HUES48 (cell line): ENCODE results near the gene AANAT.
"Not testable (repeated sequence)": the region's sequence is repeated elsewhere in the genome, so short reads cannot be mapped to it uniquely, and the experiment has no call there.

Source experiments
- H3K27ac ChIP-seq: one replicate; pipeline ENCODE4 v1.7.0; 2013; ENCODE audit warnings: low read depth, low read length, inconsistent platforms
- H3K27me3 ChIP-seq: 2 replicates; pipeline ENCODE4 v1.6.1; 2013; ENCODE audit warnings: mild to moderate bottlenecking, low read length; ENCODE audit not compliant: control insufficient read depth, insufficient read depth
- H3K36me3 ChIP-seq: 2 replicates; pipeline ENCODE4 v1.6.1; 2013; ENCODE audit warnings: low read length; ENCODE audit not compliant: control insufficient read depth, insufficient read depth
- H3K4me1 ChIP-seq: 2 replicates; pipeline ENCODE4 v1.6.1; 2013; ENCODE audit warnings: mild to moderate bottlenecking, low read length; ENCODE audit not compliant: control insufficient read depth, insufficient read depth
- H3K4me3 ChIP-seq: 2 replicates; pipeline ENCODE4 v1.5.1; 2013; ENCODE audit warnings: mild to moderate bottlenecking, low read depth, low read length
- H3K9ac ChIP-seq: 2 replicates; pipeline ENCODE4 v1.6.1; 2013; ENCODE audit warnings: mild to moderate bottlenecking, low read depth, low read length, moderate library complexity
- H3K9me3 ChIP-seq: 2 replicates; pipeline ENCODE4 v1.6.1; 2013; ENCODE audit warnings: low read length; ENCODE audit not compliant: control insufficient read depth, insufficient read depth

Gene AANAT

DNA sequence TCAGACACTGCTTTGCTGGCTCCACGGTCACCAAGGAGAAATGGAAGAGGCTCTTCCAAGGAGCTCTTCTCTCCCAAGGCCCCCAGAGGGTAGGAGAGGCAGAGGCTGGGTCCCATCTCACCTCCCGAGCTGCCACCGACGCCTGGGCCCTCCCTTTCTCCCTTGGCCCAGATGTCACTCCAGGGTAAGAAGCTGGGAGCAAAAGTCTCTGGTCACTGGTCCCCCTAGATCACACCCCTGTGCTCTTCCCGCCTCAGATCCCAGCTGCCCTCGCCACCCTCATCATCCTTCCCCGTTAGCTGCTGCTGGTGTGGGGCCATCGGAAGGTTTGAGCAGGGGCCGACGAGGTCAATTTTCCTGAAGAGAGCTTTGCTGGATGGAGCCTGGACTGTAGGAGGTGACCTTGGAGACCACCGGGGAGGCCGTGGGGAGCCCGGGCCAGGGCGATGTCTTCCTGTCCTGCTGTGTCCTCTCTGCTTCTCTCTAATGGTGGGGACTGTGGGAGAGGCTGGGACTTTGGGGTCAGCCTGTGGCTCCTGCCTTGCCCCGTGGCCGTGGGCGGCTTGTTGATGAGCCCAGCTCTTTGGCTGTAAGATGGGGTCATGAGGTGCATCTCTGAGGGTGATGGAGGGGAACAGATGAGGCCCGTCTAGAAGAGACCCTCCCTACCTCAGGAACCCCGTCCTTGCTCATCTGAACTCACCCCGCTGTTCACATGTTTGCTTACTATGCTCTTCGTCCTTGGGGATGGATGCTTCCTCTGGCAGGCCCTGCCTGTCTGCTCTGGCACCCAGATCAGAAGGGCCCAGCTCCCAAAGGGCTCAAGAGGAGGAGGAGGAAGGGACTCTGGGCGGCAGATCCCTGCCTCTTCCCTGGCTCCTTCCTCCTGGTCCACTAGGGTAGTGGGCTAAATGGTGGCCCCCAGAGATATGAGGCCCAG is 45.2 kb downstream of the AANAT start:
- Histone ChIP-seq H3K4me3 (no peak overlapping the region), H3K9me3 (no peaks in the 10 kb centered on the region), H3K4me1 (no peaks in the 10 kb centered on the region), H3K27me3 (no peaks in the 10 kb centered on the region; the same call in 1 of the 2 replicates), H3K27ac (no peak overlapping the region), H3K9ac (no peak overlapping the region), H3K36me3 (no peaks in the 10 kb centered on the region)

DNA sequence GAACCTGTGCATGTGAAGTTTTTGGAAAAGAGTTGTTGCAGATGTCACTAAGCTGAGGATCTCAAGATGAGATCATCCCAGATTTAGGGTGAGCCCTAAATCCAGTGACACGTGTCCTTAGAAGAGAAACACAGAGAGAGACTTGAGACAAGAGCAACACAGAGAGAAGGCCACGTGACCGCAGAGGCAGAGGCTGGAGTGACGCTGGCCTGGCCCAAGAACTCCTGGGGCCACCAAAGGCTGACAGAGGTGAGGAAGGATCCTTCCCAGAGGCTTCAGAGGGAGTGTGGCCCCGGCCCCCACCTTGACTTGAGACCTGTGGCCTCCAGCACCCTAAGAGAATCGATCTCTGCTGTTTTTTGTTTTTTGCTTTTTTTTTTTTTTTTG is 45.9 kb downstream of the AANAT start:
- Histone ChIP-seq H3K4me3 (no peak overlapping the region), H3K9ac (no peak overlapping the region), H3K9me3 (no peaks in the 10 kb centered on the region), H3K27ac (no peak overlapping the region), H3K4me1 (no peaks in the 10 kb centered on the region), H3K27me3 (no peaks in the 10 kb centered on the region), H3K36me3 (no peaks in the 10 kb centered on the region)

DNA sequence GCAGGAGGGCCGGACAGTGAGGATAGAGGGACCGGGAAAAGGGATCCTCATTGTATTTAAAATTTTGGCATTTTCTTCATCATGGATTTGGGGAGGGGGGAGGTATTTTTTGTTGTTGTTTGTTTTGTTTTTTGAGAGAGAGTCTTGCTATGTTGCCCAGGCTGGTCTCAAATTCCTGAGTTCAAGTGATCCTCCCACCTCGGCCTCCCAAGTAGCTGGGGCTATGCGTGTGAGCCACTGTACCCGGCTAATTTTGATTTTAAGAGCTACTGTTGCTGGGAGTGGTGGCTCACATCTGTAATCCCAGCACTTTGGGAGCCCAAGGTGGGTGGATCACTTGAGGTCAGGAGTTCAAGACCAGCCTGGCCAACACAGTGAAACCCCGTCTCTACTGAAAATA is 47.0 kb downstream of the AANAT start:
- not testable (repeated sequence) for H3K27me3 ChIP-seq, H3K4me1 ChIP-seq, H3K27ac ChIP-seq, H3K9me3 ChIP-seq, H3K9ac ChIP-seq, H3K4me3 ChIP-seq, H3K36me3 ChIP-seq

DNA sequence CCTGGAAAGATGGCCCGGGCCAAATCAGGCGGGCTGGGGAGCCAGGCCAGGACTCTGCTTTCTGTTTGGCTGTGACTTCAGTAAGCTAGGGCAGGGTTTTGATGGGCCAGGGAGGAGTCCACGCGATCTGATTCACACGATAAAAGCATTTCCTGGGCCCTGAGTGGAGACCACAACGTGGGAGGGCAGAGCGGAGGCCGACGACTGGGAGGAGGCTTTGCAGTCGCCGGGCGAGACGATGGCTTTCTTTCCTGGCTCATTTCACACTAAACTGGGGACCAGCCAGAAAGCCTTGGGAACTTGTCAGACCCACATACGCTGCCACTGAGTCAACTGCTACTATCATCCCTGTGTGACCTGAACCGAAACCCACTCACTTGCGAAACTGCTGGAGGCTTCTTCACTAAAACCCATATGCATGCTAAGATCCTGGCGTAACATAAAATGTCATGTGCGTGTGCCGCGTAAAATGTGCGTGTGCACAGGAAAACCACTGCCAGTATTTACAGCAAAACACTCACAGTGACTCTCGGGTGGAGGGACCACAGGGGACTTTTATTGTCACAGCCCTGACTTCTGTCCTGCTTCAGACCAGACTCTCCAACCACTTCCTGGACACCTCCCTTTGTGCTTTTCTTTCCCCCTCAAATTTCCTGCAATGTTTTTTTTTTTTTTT is 48.0 kb downstream of the AANAT start:
- H3K9ac ChIP-seq, result no peak overlapping the region
- H3K27me3 ChIP-seq, result no peaks in the 10 kb centered on the region
- no peak overlapping the region for H3K27ac ChIP-seq
- H3K36me3 ChIP-seq, result no peaks in the 10 kb centered on the region
- no peak overlapping the region for H3K4me3 ChIP-seq
- no peaks in the 10 kb centered on the region for H3K4me1 ChIP-seq
- no peaks in the 10 kb centered on the region for H3K9me3 ChIP-seq

DNA sequence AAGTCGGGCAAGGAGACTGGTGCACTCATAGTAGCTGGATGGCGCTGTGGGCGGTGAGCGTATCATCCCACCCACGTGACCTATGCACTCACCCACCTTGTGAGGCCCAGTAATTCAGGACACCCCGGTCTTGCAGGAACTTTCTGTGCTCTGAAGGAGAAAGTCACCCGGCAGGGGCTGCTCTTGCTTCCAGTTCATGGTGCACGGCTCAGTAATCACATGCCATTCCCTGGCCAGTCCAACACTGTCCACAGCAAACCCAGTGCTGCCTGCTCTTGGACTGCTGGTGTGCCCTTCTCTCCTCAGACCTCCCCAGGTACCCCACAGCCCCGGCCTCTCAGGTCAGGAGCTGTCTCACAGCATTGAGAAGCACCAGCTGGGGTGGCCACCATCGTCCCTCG is 50.2 kb downstream of the AANAT start:
- Histone ChIP-seq H3K36me3 (no peaks in the 10 kb centered on the region), H3K9ac (no peak overlapping the region), H3K27ac (no peak overlapping the region), H3K27me3 (no peaks in the 10 kb centered on the region), H3K9me3 (no peaks in the 10 kb centered on the region), H3K4me3 (no peak overlapping the region), H3K4me1 (no peaks in the 10 kb centered on the region)

DNA sequence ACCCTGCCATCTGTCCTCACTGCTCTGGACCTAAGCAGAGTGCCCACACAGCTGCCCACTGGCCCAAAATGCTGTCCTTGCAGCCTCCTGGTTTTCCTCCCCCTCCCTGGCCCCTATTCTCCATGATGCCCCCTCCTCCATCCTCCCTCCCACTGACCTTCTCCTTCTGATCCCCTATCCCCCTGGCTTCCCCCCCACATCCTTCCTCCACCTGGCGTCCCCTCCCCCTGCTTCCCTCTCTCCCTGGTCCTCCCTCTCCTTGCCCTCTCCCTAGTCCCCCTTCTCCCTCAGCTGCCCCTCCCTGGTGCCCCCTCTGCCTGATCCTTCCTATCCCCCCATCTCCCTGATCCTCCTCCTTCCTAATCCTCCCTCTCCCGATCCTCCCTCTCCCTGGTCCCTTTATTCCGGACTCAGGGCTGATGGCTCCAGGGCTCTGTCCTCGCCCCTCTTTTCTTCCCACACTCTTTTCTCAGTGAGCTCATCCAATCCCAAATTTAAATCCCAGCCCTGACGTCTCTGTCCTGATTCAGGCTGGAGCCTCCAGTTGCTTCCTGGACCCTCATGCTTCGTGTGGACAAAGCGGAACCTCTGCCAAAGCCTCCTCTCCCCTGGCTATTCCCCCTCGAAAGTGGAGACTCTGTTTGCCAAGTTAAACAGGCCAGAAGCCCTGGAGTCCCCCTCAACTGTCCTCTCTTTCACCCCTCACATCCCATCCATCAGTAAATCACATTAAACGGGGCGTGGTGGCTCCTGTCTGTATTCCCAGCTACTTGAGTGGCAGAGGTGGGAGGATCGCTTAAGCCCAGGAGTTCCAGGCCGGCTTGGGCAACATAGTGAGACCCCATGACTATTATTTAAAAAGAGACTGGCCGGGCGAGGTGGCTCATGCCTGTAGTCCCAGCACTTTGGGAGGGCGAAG is 51.9 kb downstream of the AANAT start:
- Histone ChIP-seq H3K36me3 (no peaks in the 10 kb centered on the region), H3K4me3 (no peak overlapping the region), H3K9ac (no peak overlapping the region), H3K27ac (no peak overlapping the region), H3K4me1 (no peaks in the 10 kb centered on the region; the same call in 1 of the 2 replicates), H3K27me3 (peaks cover 6% of the 10 kb centered on the region), H3K9me3 (no peaks in the 10 kb centered on the region)
